Muscle layer of colon (tissue), 2 donors: ENCODE results near the gene CTRL.
"Not testable (repeated sequence)": the region's sequence is repeated elsewhere in the genome, so short reads cannot be mapped to it uniquely, and the experiment has no call there.

Experiments
- H3K27ac ChIP-seq: one replicate; pipeline ENCODE4 v1.7.0; 2013; ENCODE audit warnings: low read depth, mild to moderate bottlenecking, low read length, moderate library complexity
- H3K27me3 ChIP-seq, 2 donors: one replicate each; pipeline ENCODE4 v1.7.0; 2013; ENCODE audit warnings: low read length in 2 of 2, mild to moderate bottlenecking in 2 of 2; ENCODE audit not compliant: insufficient read depth in 2 of 2, control insufficient read depth in 1 of 2
- H3K36me3 ChIP-seq: one replicate; pipeline ENCODE4 v1.7.0; 2013; ENCODE audit warnings: mild to moderate bottlenecking, low read length; ENCODE audit not compliant: insufficient read depth
- H3K4me1 ChIP-seq: one replicate; pipeline ENCODE4 v1.7.0; 2013; ENCODE audit warnings: mild to moderate bottlenecking, low read length; ENCODE audit not compliant: insufficient read depth
- H3K4me3 ChIP-seq, 2 donors: one replicate each; pipeline ENCODE4 v1.7.0; 2013; ENCODE audit warnings: low read length in 2 of 2, low read depth in 1 of 2, mild to moderate bottlenecking in 1 of 2, moderate library complexity in 1 of 2
- H3K9ac ChIP-seq: one replicate; pipeline ENCODE4 v1.7.0; 2013; ENCODE audit warnings: low read length
- H3K9me3 ChIP-seq: one replicate; pipeline ENCODE4 v1.7.0; 2013; ENCODE audit warnings: mild to moderate bottlenecking, low read length
- donor health status: abdominal sarcoma.
- donor health status: Adenocarcinoma of cecum.

The CTRL gene

GRCh38 chr16:67944690-67945391 is 13.2 kb upstream of the CTRL start:
- Histone ChIP-seq H3K4me1 (peaks cover 31% of the 10 kb centered on the region), H3K27me3 (no peaks in the 10 kb centered on the region), H3K9me3 (no peaks in the 10 kb centered on the region), H3K9ac (peak overlapping the region; percentile 53), H3K27ac (peak overlapping the region; percentile 79), H3K4me3 (no peak overlapping the region), H3K36me3 (peaks cover 68% of the 10 kb centered on the region)

- Histone ChIP-seq H3K27ac (peak within 1 kb of the TSS; percentile 79), H3K36me3 (peaks cover 69% of the 10 kb centered on the region)
Measured at GRCh38 chr16:67943619-67944504, 12.2 kb upstream of the CTRL start, which contains the start of gene LCAT. LCAT (minus strand) TSS chr16:67944120; CDS start chr16:67944101, 19 bp downstream.

GRCh38 chr16:67943256-67943618 is 11.6 kb upstream of the CTRL start:
- H3K27me3 ChIP-seq: no peaks in the 10 kb centered on the region
- peaks cover 31% of the 10 kb centered on the region for H3K4me1 ChIP-seq
- peak overlapping the region; percentile 53 for H3K9ac ChIP-seq
- peak overlapping the region; percentile 79 for H3K27ac ChIP-seq
- no peaks in the 10 kb centered on the region for H3K9me3 ChIP-seq
- H3K36me3 ChIP-seq: peaks cover 64% of the 10 kb centered on the region
- H3K4me3 ChIP-seq: peak overlapping the region in 1 of 2 donors; percentile 4

More at GRCh38 chr16:67943619-67944504, 12.2 kb upstream of the CTRL start, which contains the start of gene LCAT:
- Histone ChIP-seq H3K4me3 (peak within 1 kb of the TSS in 1 of 2 donors; percentile 4), H3K27me3 (no peaks in the 10 kb centered on the region), H3K4me1 (peaks cover 31% of the 10 kb centered on the region), H3K9me3 (no peaks in the 10 kb centered on the region), H3K9ac (peak within 1 kb of the TSS; percentile 53)

GRCh38 chr16:67942510-67943255 is 11.0 kb upstream of the CTRL start:
- Histone ChIP-seq H3K9me3 (no peaks in the 10 kb centered on the region), H3K9ac (no peak overlapping the region), H3K36me3 (peaks cover 58% of the 10 kb centered on the region), H3K27me3 (no peaks in the 10 kb centered on the region), H3K4me1 (peaks cover 31% of the 10 kb centered on the region), H3K27ac (peak overlapping the region; percentile 79), H3K4me3 (no peak overlapping the region)

- Histone ChIP-seq H3K4me3 (no peak overlapping the region), H3K27ac (peak overlapping the region; percentile 7), H3K27me3 (no peaks in the 10 kb centered on the region), H3K9me3 (no peaks in the 10 kb centered on the region), H3K9ac (no peak overlapping the region), H3K36me3 (peaks cover 53% of the 10 kb centered on the region), H3K4me1 (peaks cover 36% of the 10 kb centered on the region)
Measured at GRCh38 chr16:67942200-67942509, 10.5 kb upstream of the CTRL start.

GRCh38 chr16:67941469-67942199 is 10.0 kb upstream of the CTRL start:
- Histone ChIP-seq H3K9me3 (no peaks in the 10 kb centered on the region), H3K4me1 (peaks cover 40% of the 10 kb centered on the region), H3K4me3 (no peak overlapping the region), H3K27me3 (no peaks in the 10 kb centered on the region), H3K27ac (peak overlapping the region; percentile 7), H3K9ac (no peak overlapping the region), H3K36me3 (peaks cover 48% of the 10 kb centered on the region)

- Histone ChIP-seq H3K27me3 (no peaks in the 10 kb centered on the region), H3K36me3 (peaks cover 38% of the 10 kb centered on the region), H3K9ac (no peak overlapping the region), H3K27ac (no peak overlapping the region), H3K4me3 (no peak overlapping the region), H3K9me3 (no peaks in the 10 kb centered on the region), H3K4me1 (peaks cover 40% of the 10 kb centered on the region)
Measured at GRCh38 chr16:67940446-67941089, 8.9 kb upstream of the CTRL start.

- Histone ChIP-seq H3K27me3 (no peaks in the 10 kb centered on the region), H3K9me3 (no peaks in the 10 kb centered on the region), H3K4me1 (peaks cover 39% of the 10 kb centered on the region), H3K36me3 (peaks cover 30% of the 10 kb centered on the region), H3K9ac (no peak overlapping the region), H3K4me3 (no peak overlapping the region), H3K27ac (no peak overlapping the region)
Measured at GRCh38 chr16:67939507-67940445, 8.1 kb upstream of the CTRL start.

GRCh38 chr16:67937713-67938112 is 6.1 kb upstream of the CTRL start:
- not testable (repeated sequence) for H3K9me3 ChIP-seq, H3K27me3 ChIP-seq, H3K9ac ChIP-seq, H3K4me3 ChIP-seq, H3K27ac ChIP-seq
- Histone ChIP-seq H3K36me3 (peaks cover 17% of the 10 kb centered on the region), H3K4me1 (peaks cover 25% of the 10 kb centered on the region)
